Measurements from ENCODE around the gene SELE. TPM values are rescaled to one million over a fixed set of nuclear protein-coding genes. Genes with fewer than 3 reads are reported as not detected.
A peak's percentile ranks its signal among the peaks of the same experiment; 100 is the strongest.
"Not testable (repeated sequence)": the region's sequence is repeated elsewhere in the genome, so short reads cannot be mapped to it uniquely, and the experiment has no call there.

SELE gene
- total RNA-seq, 2 donors from 2014 or later, result not detected

DNA sequence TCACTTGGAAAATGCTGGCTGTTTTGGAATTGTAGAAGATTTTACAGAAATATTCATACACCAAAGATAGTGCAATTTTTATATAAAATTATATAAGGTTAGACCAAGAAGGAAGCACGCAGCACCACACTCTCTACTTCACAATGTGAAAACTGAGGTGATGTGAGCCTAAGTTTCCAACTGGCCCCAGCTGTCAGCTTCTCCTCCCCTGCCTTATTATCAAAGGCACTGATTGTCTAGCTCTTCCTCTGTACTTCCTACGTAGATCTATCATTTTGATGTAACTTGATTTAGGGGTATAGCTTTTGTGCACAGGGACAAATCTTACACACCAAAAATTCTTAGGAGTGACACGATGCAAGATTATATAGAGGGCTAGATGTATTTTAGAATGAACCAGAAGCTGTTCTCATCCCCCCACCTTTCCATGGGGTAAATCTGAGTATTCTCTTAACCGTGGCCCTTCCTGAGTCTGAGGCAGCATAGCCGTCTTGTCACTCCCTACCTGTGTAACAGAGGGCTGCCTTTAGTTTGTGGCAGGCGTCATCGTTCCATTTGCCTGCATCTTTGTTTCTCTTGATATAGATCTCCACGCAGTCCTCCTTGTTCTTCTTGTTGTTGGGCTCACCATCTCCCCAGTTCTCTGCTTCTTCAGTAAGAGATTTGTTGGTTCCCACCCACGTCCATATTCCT is 25.8 kb downstream of the SELE start:
- H3K36me3 Mint-ChIP-seq (ENCODE audit: low read depth), result peaks cover 67% of the 10 kb centered on the region
- H3K27ac Mint-ChIP-seq, result peak overlapping the region; percentile 82
- no peaks in the 10 kb centered on the region for H3K27me3 Mint-ChIP-seq
- peak; percentile 37 for ATAC-seq (replicated peaks)
- H3K4me3 Mint-ChIP-seq, result peak overlapping the region; percentile 91
- H3K4me1 Mint-ChIP-seq, result peaks cover 38% of the 10 kb centered on the region
- no peaks in the 10 kb centered on the region for H3K9me3 Mint-ChIP-seq

DNA sequence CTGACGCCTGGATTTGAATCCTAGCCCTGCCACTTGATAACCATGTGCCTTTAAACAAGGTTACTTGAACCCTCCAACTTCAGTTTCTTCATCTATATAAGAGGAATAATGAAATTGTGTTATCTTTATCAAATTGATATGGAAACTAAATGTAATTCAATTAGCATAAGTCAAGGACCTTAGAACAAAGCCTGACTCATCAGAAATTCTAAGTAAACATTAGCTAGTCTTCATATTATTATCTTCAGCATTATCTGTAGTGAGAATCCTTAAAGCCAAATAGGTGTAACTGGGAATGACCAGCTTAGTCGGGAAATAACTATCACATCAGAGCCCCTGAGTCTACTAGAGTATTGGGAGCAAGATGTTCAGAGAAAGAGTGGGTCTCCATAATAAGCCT is 29.1 kb downstream of the SELE start:
- H3K9me3 Mint-ChIP-seq, result no peaks in the 10 kb centered on the region
- no peaks in the 10 kb centered on the region for H3K27me3 Mint-ChIP-seq
- no peak for ATAC-seq (replicated peaks)

DNA sequence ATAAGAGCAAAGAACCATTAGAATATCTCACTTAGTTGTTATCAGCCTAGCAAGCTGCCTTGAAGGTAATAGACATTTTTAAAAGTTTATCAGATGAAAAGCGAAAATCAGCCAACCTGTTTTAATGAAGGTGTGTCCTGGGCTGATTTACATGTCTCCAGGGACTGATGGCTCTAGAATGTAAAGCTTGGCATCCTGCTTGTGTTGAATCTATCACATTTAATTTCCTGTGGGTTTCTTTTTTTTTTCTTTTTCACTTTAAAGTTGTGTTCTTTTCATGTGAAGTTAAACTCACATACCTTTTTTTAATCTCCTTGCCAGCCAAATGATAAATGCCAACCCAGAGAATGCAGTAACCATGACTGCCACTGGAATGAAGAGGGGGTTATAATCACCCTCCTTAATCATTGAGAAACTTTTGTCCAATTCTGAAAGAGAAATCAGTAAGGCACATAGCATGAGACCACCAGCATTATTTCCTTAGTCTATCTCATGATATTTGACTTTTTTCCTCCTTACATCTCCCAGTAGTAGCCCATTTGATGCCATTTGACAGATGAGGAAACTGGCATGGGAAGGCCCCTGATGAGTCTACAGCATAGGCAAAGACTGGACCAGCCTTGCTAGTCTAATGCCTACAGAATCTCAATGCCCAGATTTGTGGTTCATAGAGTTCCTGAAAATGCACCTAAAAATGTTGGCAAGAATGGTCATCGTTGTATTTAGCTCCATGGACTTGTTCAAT is 32.4 kb downstream of the SELE start:
- Mint-ChIP-seq H3K4me1 (peaks cover 68% of the 10 kb centered on the region), H3K27me3 (no peaks in the 10 kb centered on the region), H3K36me3 (ENCODE audit: low read depth) (peaks cover 99% of the 10 kb centered on the region), H3K27ac (peak overlapping the region; percentile 65), H3K4me3 (peak overlapping the region; percentile 91), H3K9me3 (no peaks in the 10 kb centered on the region)
- ATAC-seq (replicated peaks), result no peak

More for the DNA sequence above, 29.1 kb downstream of the SELE start:
- peak overlapping the region; percentile 63 for H3K27ac Mint-ChIP-seq
- peaks cover 51% of the 10 kb centered on the region for H3K4me1 Mint-ChIP-seq
- peaks cover 96% of the 10 kb centered on the region for H3K36me3 Mint-ChIP-seq (ENCODE audit: low read depth)
- peak overlapping the region; percentile 91 for H3K4me3 Mint-ChIP-seq

DNA sequence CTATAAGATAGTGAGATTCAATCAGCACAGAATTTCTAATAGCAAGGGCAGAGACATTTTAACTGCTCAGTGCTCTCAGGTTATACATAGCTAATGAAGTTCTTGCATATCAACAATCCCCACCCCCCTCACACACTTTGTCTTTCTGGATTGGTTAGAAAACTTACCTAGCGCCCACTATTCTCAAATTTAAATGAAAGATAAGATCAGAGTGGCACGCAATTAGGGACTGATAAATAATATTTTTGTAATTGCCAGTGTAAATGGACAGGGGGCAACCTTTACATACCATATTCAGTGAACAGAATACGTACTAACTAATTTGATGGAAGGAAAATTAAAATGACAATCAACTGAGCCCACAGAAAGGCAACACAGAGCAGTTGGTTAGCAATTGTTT is 34.2 kb downstream of the SELE start:
- H3K9me3 Mint-ChIP-seq, result no peaks in the 10 kb centered on the region
- H3K4me1 Mint-ChIP-seq, result peaks cover 68% of the 10 kb centered on the region
- peak overlapping the region; percentile 91 for H3K4me3 Mint-ChIP-seq
- H3K27me3 Mint-ChIP-seq, result no peaks in the 10 kb centered on the region
- no peak for ATAC-seq (replicated peaks)
- peak overlapping the region; percentile 84 for H3K27ac Mint-ChIP-seq
- H3K36me3 Mint-ChIP-seq (ENCODE audit: low read depth), result peaks cover 99% of the 10 kb centered on the region

DNA sequence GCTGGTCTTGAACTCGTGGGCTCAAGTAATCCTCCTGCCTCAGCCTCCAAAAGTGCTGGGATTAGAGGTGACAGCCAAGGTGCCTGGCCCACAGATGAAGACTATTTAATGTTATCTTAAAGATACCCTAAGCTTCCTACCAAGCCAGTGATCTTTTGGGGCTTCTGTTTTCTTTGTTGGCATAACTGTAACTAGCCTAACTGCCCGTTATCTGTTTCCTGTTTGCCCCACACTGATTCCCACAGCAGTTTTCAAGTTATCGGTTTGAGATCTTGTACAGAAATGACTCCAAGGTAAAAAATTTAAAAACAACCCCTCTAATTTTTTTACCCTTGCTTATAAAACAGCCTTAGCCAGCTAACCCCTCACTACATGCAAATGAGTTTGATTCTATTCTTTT is 34.9 kb downstream of the SELE start:
- Mint-ChIP-seq H3K36me3 (ENCODE audit: low read depth) (peaks cover 99% of the 10 kb centered on the region), H3K27me3 (no peaks in the 10 kb centered on the region), H3K4me1 (peaks cover 75% of the 10 kb centered on the region), H3K9me3 (no peaks in the 10 kb centered on the region), H3K27ac (peak overlapping the region; percentile 84), H3K4me3 (peak overlapping the region; percentile 91)
- ATAC-seq (replicated peaks), result peak; percentile 66

DNA sequence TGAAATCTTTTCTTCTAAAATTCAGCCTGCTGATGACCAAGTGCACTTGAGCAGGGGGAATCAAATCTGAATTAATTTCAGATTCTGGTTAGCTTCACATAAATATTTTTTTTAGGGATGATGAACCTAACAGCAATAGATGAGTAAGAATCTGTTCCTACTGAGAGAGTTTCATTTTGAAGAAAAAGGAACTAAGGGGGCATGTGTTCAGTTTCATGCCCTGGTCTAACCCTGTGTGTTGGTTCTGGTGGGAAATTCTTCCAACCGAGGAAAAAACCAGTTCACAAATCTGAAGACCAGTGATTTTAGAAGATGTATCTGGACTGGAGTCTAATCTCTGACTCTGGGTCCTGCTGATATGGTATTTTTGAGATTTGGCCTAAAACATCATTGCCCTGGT is 36.1 kb downstream of the SELE start:
- Mint-ChIP-seq H3K4me3 (peak overlapping the region; percentile 91), H3K27me3 (no peaks in the 10 kb centered on the region), H3K36me3 (ENCODE audit: low read depth) (peaks cover 98% of the 10 kb centered on the region), H3K27ac (peak overlapping the region; percentile 84), H3K4me1 (peaks cover 75% of the 10 kb centered on the region), H3K9me3 (no peaks in the 10 kb centered on the region)
- ATAC-seq (replicated peaks), result peak; percentile 50

DNA sequence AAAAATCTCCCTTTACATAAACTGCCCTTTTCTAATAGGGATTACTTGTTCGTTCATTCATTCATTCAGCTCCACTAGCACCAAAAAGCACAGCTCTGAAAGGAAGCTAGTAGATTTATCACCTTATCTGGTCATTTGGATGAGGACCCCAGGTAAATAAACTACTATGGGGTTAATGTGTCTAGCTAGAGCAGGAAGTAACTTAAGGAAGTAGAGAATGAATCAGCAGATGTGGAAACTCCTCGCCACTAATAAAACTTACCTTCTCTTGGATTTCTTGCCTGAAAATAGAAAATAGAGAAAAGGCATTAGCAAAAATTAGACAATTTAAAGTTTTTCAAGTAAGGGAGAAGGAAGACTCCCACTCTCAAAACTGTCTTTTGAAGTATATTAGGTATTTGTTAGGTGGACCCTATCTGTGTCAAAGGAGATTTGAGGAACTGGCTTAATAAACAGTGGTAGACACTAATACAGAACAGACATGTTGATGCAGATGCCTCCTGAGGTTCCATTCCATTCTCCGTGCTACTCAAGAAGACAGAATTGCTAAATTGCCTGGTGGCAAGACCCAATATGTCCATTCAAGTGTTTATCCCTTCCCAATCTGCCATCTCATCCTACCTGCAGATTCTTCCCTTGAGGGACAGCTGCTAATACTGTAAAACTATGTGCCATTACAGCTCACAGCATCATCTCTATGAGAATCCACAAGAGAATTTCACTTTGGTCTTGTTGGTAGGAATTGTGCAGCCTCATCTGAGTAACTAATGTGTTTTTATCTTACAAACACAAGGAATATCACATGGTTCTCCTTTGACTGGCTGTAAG is 37.4 kb downstream of the SELE start:
- H3K4me3 Mint-ChIP-seq, result peak overlapping the region; percentile 91
- peaks cover 68% of the 10 kb centered on the region for H3K4me1 Mint-ChIP-seq
- peak overlapping the region; percentile 84 for H3K27ac Mint-ChIP-seq
- no peaks in the 10 kb centered on the region for H3K9me3 Mint-ChIP-seq
- peaks cover 91% of the 10 kb centered on the region for H3K36me3 Mint-ChIP-seq (ENCODE audit: low read depth)
- no peak for ATAC-seq (replicated peaks)
- no peaks in the 10 kb centered on the region for H3K27me3 Mint-ChIP-seq

DNA sequence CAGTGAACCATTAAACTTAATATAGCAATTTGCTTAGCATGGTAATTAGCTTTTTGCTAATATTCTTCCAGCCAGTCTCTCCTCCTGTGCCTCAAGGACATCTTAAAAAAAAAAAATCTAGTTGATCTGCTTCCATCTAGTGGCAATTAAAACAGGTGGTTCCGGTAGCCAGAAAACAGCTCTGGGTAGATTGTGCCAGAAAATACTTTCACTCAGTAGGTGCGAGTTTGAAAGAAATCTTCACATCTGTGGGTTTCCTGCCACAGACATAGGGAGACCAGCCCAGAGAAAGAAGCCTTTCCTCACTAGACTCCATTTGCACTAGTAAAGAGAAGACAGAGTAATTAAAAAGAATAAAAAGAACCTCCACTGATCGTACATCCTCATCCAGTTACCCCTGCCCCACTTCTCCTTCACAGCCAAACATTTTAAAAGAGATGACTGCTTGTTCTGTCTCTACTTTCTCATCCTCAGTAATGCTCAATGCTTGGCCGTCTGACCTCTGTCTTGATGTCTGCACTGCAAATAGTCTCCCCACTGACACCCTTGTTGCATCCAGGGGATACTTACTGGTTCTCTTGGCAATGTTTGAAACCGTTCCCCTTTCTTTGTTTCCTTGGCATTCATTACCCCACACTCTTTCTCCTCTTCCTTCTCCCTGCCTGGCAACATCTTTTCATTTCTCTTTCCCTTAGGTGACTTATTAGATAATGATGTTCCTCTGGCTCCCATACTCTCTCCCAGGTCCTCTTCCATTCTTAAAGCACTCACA is 39.4 kb downstream of the SELE start:
- Mint-ChIP-seq H3K27me3 (no peaks in the 10 kb centered on the region), H3K36me3 (ENCODE audit: low read depth) (peaks cover 86% of the 10 kb centered on the region), H3K9me3 (no peaks in the 10 kb centered on the region), H3K27ac (peak overlapping the region; percentile 84), H3K4me1 (peaks cover 70% of the 10 kb centered on the region), H3K4me3 (peak overlapping the region; percentile 91)
- ATAC-seq (replicated peaks), result no peak

DNA sequence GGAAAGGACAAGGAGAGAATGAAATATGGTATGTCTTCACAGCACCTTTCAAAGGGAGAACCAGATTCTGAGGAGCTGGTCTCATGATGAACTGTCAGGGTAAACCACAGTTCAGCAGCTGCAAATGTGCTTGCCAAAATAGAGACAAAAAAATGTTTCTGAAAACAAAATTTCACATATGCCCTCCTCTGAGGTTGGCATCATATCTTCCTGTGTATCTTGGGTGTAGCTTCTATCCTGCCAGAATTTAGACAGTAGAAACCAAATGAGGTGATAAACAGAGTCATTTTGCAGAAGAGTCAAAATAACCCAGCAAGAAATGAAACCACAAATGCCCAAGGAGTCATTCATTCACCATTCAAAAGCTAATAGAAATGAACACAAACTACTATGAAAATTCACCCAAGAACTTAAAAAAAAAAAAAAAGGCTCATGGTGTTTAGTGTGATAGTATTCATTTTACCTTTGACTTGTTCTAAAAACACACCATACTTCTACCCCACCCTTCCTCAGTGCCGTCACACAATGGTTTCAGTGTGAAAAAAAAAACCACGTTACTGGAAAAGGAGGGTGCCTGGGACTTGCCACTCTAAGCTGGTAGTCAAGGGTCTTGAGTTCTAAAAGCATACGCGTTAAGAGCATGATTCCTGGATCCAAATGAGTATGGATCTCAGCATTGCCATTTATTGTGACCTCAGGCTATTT is 41.0 kb downstream of the SELE start:
- peak overlapping the region; percentile 84 for H3K27ac Mint-ChIP-seq
- no peaks in the 10 kb centered on the region for H3K9me3 Mint-ChIP-seq
- H3K4me1 Mint-ChIP-seq, result peaks cover 55% of the 10 kb centered on the region
- H3K36me3 Mint-ChIP-seq (ENCODE audit: low read depth), result peaks cover 70% of the 10 kb centered on the region
- H3K27me3 Mint-ChIP-seq, result no peaks in the 10 kb centered on the region
- peak; percentile 83 for ATAC-seq (replicated peaks)
- peak overlapping the region; percentile 91 for H3K4me3 Mint-ChIP-seq

DNA sequence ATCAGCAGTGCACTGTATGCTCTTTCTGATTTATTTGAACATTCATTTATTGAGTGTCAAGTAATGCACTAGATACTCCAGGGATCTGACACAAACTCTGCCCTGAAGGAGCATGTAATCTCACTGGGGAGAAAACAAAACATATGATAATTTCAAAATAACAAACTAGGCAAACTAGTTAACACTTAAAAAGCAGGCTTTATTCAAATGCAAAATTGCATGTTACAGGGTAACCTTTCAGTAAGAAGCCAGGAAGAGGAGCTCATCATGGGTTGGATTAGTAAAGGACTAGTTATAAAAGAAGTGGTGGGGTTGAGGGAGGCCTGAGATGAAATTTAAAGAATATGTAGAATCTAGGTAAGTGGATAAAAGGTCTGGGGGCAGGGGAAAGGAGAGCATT is 43.4 kb downstream of the SELE start:
- no peaks in the 10 kb centered on the region for H3K27me3 Mint-ChIP-seq
- H3K27ac Mint-ChIP-seq, result no peak overlapping the region
- no peak for ATAC-seq (replicated peaks)
- peaks cover 46% of the 10 kb centered on the region for H3K36me3 Mint-ChIP-seq (ENCODE audit: low read depth)
- no peaks in the 10 kb centered on the region for H3K9me3 Mint-ChIP-seq
- peak overlapping the region; percentile 91 for H3K4me3 Mint-ChIP-seq
- H3K4me1 Mint-ChIP-seq, result peaks cover 38% of the 10 kb centered on the region

DNA sequence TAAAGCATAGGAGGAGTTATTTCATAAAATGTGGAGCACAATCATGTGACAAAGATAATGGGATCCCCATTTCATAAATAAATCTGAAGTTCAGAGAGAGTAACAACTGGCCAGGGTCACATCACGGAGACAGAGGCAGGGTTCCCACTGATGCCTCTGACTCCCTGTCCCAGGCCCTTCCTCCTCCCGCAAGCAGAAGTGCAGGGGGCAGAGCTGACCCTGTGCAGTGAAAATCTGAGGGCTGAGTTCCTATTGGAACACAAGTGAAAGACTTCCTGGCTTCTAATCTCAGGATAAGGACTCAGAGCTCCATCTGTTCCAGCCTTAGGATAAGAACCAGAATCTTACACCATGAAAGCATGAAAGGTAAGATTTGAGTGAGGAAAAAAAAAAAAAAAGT is 44.5 kb downstream of the SELE start:
- ATAC-seq (replicated peaks), result no peak
- Mint-ChIP-seq H3K36me3 (ENCODE audit: low read depth) (peaks cover 35% of the 10 kb centered on the region), H3K9me3 (no peaks in the 10 kb centered on the region), H3K27ac (peak overlapping the region; percentile 29), H3K27me3 (no peaks in the 10 kb centered on the region), H3K4me3 (peak overlapping the region; percentile 37), H3K4me1 (peaks cover 27% of the 10 kb centered on the region)

DNA sequence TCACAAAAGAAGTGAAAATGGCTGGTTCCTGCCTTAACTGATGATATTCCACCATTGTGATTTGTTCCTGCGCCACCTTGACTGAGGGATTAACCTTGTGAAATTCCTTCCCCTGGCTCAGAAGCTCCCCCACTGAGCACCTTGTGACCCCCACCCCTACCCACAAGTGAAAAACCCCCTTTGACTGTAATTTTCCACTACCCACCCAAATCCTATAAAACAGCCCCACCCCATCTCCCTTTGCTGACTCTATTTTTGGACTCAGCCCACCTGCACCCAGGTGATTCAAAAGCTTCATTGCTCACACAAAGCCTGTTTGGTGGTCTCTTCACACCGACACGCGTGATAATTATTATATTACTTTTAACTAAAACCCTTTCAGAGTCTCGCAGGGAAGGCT is 45.5 kb downstream of the SELE start:
- not testable (repeated sequence) for H3K27me3 Mint-ChIP-seq; H3K9me3 Mint-ChIP-seq; H3K27ac Mint-ChIP-seq; ATAC-seq (replicated peaks); H3K4me3 Mint-ChIP-seq
- Mint-ChIP-seq H3K36me3 (ENCODE audit: low read depth) (peaks cover 25% of the 10 kb centered on the region), H3K4me1 (peaks cover 18% of the 10 kb centered on the region)

DNA sequence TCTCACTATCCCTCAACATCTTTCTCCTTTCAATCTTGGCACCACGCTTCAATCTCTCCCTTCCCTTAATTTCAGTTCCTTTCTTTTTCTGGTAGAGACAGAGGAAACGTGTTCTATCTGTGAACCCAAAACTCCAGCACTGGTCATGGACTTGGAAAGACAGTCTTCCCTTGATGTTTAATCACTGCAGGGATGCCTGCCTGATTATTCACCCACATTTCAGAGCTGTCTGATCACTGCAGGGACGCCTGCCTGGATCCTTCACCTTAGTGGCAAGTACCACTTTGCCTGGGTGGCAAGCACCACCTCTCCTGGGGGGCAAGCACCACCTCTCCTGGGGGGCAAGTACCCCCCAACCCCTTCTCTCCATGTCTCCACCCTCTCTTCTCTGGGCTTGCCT is 50.2 kb downstream of the SELE start:
- no peak overlapping the region for H3K4me3 Mint-ChIP-seq
- H3K36me3 Mint-ChIP-seq (ENCODE audit: low read depth), result no peaks in the 10 kb centered on the region
- H3K4me1 Mint-ChIP-seq, result peaks cover 17% of the 10 kb centered on the region
- ATAC-seq (replicated peaks), result no peak
- H3K27ac Mint-ChIP-seq, result no peak overlapping the region
- H3K9me3 Mint-ChIP-seq, result no peaks in the 10 kb centered on the region
- no peaks in the 10 kb centered on the region for H3K27me3 Mint-ChIP-seq
